Uterus (tissue), 2 donors: ENCODE data around the gene COL23A1.

Source experiments
- POLR2A ChIP-seq, 2 donors: fragments of 450-650 bp; IDR thresholded peaks; one replicate each; pipeline ENCODE4 v1.6.1; 2016; ENCODE audit warnings: antibody characterized with exemption in 2 of 2, mild to moderate bottlenecking in 1 of 2, moderate library complexity in 1 of 2
- TF ChIP-seq, protein P1 (sequence below), 4 experiments: fragments of 200-600 bp in 2 of 4; fragments of 450-650 bp in 2 of 4; sonication (generic) in 2 of 4; IDR thresholded peaks; one replicate each; pipeline ENCODE4 v1.5.1; 2016 to 2019; ENCODE audit warnings: antibody characterized with exemption in 4 of 4, mild to moderate bottlenecking in 2 of 4, moderate library complexity in 1 of 4

GRCh38 chr5:178496214-178496613, 94.0 kb downstream of the COL23A1 start:
- TF ChIP-seq, protein P1, sequence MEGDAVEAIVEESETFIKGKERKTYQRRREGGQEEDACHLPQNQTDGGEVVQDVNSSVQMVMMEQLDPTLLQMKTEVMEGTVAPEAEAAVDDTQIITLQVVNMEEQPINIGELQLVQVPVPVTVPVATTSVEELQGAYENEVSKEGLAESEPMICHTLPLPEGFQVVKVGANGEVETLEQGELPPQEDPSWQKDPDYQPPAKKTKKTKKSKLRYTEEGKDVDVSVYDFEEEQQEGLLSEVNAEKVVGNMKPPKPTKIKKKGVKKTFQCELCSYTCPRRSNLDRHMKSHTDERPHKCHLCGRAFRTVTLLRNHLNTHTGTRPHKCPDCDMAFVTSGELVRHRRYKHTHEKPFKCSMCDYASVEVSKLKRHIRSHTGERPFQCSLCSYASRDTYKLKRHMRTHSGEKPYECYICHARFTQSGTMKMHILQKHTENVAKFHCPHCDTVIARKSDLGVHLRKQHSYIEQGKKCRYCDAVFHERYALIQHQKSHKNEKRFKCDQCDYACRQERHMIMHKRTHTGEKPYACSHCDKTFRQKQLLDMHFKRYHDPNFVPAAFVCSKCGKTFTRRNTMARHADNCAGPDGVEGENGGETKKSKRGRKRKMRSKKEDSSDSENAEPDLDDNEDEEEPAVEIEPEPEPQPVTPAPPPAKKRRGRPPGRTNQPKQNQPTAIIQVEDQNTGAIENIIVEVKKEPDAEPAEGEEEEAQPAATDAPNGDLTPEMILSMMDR (IDR thresholded peaks at IDR 0.05): no peak
- TF ChIP-seq POLR2A (IDR thresholded peaks at IDR 0.05): no peak
